Articular chondrocyte of knee joint (primary cell): ENCODE results near the gene STARD5. TPM values are rescaled to one million over a fixed set of nuclear protein-coding genes. Genes with fewer than 3 reads are reported as not detected.

Experiments used
- total RNA-seq: library from RNA; depleted of rRNA; stranded (reverse); fragments of >200 nt; gene quantifications from 2 replicates; pipeline ENCODE4 v1.2.3, GENCODE V29; 2012

STARD5 gene, protein sequence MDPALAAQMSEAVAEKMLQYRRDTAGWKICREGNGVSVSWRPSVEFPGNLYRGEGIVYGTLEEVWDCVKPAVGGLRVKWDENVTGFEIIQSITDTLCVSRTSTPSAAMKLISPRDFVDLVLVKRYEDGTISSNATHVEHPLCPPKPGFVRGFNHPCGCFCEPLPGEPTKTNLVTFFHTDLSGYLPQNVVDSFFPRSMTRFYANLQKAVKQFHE
- 3.8 and 6.4 TPM in 2 replicates for total RNA-seq

DNA sequence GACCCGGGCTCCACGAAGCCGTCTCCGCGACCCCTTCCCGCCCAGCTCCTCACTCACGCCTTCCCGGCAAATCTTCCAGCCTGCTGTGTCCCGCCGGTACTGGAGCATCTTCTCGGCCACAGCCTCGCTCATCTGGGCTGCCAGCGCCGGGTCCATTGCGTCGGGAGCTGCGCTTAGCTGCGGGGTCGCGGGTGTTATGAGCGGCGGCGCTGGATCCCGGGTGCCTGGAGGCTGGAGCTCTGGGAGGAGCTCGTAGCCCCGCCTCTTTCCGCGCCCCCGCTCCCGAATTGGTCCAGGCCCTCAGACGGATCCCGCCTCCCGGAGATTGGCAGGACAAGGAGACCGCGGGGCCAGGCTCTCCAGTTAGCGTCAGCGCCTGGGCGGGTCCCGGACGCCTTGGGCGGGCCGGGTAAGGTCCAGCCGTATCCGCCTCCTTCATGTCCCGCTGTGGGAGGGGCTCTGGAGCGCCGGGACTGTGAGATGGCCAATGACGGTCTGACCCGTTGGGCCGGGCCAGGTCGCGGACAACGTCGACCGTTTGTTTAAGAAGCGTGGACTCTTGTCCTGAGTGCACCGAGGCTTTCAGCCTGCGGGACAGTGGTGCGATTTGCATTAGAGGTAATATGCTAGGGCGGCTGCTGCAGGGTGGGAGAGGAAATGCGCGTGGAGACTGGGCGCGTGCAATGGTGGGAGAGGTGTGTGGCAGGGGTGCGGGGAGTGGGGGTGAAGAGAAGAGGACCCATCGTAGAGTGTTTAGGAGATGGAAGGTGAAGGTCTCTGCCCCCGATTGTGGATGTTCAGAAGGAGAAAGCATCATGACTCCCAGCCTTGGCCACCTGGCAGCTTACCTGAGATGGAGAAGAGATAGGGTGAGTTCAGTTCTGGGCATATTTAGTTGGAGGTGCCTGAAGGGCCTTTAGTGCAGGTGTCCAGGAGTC lies at the start of gene STARD5:
Gene STARD5 (minus strand): TSS at position 198 of the 938 bp plus-strand sequence. CDS start 42 bp downstream, at position 156.

Other genes starting within 250 kb of the STARD5 start
- gene CFAP161, start 189.9 kb downstream of the STARD5 start, total RNA-seq, result 0.26 and 0.54 TPM in 2 replicates
- 8.1 and 12.1 TPM in 2 replicates for gene IL16, start 127.3 kb downstream of the STARD5 start, total RNA-seq
- not detected in 2 replicates for gene TMC3, start 50.1 kb upstream of the STARD5 start, total RNA-seq